Epidermal melanocyte (primary cell): ENCODE data around the gene SGSM1.

Experiments
- DNase-seq: peaks from one replicate; pipeline ENCODE4 v3.0.0; 2011; ENCODE audit warnings: low spot score; ENCODE audit not compliant: insufficient read length

Gene SGSM1

DNA sequence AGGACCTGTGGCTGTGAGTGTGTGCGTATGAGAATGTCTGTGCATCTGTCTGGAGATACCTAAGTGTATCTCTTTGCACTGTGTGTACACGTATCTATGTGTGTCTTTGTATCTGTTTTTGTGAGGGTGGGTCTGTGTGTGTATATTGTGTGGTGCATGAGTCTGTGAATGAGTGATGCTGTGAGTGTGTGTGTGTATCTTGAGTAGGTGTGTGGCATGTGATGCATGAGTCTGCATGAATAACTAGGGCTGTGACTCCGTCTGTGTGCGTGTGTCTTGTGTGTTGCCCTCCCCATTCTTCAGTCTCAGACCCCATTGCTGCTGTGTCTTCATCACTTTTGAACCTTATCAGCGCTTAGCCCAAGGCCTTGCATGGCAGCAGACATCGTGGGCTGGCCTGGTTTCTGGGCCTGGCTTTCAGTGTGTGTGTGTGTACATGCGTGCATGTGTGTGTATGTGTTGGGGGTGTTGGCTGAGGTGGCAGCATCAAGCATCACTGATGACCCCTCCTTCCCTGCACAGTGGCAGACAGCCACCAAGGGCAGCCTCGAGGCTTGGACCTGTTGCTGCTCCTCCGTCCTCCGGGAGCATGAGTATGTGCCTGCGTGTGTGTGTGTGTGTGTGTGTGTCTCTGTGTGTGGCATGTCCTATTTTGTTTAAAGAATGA is 1.4 kb downstream of the SGSM1 start:
- DNase-seq = no peak

DNA sequence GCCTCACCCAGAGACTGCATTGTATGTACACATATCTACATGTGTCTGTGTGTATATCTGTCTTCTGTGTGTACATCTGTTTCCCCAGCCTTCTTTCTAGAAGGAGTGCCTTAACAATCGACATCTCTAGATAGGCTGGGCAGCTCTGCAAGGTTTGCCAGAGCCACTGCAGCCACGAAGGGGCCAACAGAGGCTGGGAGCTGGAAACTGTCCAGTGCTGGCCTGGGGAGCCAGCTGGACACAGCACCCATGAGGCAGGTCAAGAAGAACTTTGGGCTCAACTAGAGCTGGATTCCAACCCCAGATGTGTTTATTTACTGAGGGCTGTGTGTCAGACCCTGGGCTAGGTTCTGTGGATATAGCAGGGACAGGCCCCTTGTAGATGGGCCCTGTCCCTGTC is 3.3 kb downstream of the SGSM1 start:
- no peak for DNase-seq

DNA sequence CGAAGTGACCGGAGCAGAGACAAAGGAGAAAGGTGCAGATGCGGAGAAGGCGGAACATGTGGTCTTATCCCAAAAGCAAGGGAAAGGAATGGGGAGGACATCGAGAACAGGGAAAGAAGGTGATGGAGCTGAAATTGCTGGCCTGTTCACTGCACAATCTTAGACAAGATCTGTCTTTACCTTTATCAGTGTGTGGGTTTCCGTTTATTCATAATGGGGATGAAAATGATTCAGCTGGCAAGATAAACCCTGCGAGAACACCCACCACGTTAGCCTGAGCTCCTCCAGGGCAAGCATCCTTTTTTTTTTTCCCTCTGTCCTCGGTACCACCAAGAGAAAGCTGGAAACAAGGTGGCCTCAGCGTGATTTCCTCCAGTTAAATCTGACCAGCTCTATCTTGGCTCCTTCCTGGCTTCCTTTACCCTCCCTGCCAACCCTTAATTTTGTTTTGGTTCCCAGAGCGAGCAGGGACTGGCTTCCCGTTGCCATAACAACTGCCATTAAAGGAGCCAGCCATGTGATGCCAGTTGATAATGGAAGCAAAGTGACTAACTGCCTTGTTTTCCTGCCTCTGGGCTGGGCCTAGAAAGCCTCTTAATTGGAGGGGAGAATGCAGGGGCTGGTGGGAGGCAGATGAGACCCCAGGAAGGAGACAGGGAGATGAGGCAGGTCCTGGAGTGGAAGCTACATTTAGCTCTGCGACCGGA is 4.2 kb downstream of the SGSM1 start:
- DNase-seq = no peak

- DNase-seq = no peak
Measured at GRCh38 chr22:24812950-24813775, 7.2 kb downstream of the SGSM1 start.

DNA sequence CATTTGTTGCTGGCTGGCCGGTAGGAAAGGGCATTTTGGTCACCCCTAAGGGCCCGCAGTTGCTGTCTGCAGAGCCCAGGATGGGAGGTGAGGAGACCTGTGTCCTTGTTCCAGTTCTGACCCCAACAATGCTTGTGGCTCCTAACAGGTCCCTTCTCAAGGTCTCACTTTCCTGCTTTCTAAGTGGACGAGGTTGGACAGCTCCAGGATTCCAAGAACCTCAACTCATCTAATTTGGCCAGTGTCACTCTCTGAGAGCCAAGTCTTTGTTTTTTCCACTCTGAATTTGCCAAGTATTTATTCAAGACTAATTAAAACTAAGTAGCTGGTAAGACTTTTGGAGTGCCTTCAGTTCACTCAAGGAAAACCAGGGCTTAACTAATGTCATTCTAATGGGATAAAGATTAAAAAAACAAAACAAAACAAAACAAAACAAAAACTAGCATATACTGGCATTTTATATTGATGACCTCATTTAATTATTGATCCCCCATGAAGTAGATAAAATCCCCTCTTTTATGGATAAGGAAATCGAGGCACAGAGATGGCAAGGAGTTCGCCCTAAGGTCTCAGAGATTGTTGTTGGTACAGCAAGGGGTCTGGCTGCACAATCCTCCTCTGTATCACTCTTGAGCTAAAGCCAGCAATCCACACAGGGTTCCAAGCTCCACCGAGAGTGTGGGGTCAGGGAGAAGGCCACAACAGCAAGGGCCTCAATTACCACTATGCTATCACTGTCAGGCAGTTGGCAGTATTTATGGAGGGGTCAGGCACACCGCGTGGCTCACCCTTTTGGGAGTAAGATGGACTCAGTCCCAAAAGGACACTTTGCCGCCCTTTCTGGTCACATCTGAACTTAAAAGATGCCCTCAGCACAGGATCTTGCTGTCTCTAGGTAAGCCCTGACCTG is 8.1 kb downstream of the SGSM1 start:
- DNase-seq = no peak

DNA sequence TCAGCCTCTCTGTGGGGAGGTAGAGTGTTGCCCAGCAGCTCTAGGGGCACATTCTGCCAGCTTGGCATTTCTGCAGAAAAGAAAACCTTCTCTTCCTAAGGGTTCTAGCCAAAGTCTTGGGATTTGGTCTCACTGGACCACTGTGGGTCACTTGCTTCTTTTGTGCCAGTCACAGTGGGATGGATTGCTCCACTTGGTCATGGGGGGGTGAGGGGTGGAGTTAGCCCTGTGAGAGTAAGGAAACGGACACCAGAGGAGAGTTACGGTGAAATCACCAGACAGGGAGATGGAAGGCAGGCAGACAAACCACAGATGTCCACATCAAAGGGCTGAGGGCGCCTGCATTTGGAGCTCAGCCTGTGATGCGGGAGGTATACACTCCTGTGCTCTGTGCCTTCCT is 10.8 kb downstream of the SGSM1 start:
- no peak for DNase-seq

DNA sequence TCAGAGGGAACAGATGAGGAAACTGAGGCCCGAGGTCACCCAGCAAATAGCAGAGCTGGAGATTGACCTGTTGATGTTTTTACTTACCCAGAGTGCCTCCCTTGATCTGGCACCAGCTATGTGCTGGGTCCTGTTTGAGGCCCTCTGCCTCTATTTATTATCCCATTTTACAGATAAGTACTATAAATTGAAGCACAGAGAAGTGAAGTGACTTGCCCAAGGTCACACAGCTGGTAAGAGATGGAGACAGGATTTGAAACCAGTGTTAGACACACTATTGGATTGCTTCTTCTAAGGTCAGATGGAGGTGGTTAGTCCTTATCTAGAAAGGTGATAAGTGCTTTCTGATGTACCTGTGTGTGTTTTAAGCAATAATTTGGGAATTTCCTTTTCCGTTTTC is 13.5 kb downstream of the SGSM1 start:
- no peak for DNase-seq

GRCh38 chr22:24819911-24820461 is 14.0 kb downstream of the SGSM1 start:
- no peak for DNase-seq

- DNase-seq = no peak
Measured at GRCh38 chr22:24822471-24822870, 16.5 kb downstream of the SGSM1 start.

GRCh38 chr22:24823787-24824186 is 17.8 kb downstream of the SGSM1 start:
- no peak for DNase-seq

DNA sequence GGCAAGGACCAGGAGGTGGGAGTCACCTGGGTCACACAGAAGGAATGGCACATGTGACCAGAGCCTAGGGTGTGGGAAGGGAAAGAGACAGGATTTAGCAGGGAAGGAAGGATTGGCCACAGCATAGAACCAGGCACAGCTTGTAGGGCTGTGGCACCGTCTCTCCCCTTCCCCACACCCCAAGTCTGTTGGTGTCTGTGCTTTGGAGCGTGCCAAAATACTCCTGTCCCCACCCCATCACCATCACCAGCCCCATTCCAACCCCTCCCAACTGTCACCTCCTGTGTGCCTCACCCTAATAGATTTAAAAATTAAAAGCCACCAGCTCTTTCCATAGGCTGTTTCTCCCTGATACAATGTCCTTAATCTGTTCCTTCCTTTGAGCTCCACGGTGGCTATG is 18.2 kb downstream of the SGSM1 start:
- no peak for DNase-seq

DNA sequence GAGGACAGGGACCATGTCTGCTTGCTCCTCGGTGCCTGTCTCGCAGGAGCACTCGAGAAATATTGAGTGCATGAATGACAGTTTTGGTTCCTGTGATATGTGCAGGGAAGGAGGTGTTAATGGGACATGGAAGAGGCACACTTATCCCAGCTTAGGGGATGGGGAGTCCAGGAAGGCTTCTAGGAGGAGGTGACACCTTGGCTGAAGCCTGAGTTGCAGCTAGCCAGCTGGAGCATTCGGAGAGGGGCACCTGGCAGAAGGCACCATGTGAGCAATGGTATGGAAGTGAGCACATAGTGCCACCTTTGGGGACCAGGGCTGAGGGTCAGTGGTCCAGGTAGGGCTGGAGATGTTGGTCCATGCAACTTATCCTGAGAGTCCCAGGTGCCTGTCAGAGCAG is 18.9 kb downstream of the SGSM1 start:
- DNase-seq = no peak

- DNase-seq = no peak
Measured at GRCh38 chr22:24826710-24827285, 20.8 kb downstream of the SGSM1 start.

DNA sequence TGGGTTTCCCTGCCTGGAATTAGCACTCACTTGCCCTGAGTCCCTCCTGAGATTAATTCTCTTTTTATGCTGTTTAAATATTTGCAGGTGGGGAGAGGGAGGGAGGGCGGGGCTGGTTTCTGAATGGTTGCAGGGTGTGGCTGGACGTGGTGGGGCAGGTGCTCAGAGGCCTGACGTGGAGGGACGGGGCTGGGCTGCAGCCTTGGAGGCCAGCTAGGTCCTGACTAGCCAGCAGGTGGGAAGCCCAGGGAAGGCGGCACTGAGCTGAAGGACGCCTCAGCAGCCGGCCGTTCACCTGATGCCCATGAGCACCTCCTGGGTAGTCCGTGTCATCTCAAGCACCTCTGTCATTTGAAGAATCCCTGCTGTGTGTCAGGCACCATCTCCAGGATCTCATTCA is 21.3 kb downstream of the SGSM1 start:
- no peak for DNase-seq

- DNase-seq = no peak
Measured at GRCh38 chr22:24830205-24830979, 24.4 kb downstream of the SGSM1 start.

DNA sequence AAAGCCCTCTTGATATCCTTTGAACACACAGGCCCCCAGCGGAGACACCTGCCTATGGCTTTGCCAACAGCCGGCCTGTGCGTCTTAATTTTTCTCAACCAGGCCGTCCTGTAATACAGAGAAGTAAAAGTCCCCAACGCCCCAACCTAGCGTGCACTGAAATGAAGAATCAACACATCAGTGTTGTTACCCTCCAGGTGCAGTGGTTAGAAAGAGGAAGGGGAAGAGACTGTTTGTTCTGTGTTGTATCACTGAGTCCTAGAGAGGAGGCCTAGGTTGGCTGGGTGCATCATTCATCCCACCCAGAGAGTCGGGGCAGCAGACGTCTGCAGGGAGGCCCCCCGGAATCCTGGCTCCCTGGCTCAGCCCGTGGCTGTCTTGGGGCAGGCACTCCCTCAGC is 25.7 kb downstream of the SGSM1 start:
- DNase-seq = no peak

DNA sequence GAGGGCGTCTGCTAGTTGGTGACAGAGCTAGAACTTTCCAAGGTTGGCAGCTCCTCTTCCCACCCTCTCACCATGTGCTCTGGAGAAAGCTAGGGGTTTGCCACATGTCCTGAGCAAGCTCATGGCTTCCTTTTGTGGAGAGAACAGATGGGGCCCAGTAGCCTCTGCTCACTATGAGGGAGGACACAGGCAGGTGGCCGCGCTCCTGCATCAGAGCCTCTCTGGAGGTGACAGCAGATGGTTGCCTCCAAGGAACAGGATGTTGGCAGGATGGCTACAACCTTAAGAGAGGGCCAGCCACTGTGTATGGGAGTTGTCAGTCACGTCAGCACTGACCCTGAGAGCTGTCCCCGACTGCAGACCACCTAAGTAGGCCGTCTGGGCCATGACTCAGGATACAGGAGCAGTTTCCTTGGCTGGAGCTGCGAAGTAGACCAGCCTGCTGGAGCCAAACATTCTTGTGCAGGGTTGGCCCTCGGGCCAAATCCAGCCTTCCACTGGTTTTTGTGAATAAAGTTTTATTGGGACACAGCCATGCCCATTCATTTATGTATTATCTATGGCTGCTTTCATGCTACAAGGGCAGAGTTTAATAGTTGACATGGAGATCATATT is 28.0 kb downstream of the SGSM1 start:
- DNase-seq = no peak

- DNase-seq = no peak
Measured at GRCh38 chr22:24834845-24835570, 29.0 kb downstream of the SGSM1 start.

GRCh38 chr22:24836282-24836681 is 30.3 kb downstream of the SGSM1 start:
- no peak for DNase-seq
